ENCODE data around the gene PCDHGC4.

PCDHGC4 gene

DNA sequence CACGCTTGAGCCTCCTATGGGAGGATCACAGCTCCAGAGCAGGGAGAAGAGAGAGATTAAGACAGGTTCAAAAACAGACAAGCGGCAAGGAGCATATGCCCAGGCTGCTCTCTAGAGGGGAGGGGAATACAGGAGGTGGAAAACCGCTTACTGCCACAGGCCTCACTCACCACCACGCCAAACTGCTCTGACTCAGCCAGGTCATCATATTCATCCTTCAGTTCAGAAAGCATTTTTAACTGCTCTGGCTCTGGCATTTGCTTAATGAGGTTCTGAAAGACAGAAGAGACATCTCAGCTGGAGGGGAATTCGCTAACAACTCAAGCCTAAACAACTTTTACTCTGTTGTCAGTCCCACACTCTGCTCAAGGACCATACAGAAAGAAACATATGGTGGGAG, 44.2 kb downstream of the PCDHGC4 start:
- DNase-seq (ENCODE audit: low spot score), result peak; percentile 47

DNA sequence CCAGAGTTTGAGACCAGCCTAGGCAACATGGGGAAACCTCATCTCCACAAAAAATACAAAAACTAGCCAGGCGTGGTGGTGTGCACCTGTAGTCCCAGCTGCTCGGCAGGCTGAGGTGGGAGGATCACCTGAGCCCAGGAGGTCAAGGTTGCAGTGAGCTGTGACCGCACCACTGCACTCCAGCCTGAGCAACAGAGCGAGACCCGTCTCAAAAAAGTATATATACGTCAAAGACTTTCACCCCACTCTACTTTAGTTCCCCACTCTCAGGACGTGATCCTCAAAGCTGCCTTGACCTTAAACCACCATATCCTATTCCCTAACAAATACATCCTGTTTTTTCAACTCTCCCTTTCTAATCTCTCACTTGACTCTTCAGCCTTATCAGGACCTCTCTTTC, 45.0 kb downstream of the PCDHGC4 start:
- no peak for DNase-seq (ENCODE audit: low spot score)

DNA sequence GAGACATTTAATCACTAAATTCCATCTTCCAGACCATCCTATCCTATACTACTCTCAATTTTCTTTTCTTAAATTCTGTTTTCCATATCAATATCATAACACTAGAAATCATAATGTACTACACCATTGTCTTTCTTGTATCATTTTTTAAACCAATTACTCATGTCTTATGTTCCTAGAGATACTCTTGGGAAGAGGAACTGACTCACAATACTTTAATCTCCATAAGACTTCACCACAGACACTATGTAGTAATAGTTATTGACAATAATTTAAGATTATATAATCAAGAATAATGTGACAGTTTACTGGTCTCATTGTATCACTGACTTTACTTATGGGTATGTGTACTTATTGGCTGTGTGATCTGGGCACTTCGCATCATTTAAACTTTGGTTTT, 47.9 kb downstream of the PCDHGC4 start:
- no peak for DNase-seq (ENCODE audit: low spot score)

DNA sequence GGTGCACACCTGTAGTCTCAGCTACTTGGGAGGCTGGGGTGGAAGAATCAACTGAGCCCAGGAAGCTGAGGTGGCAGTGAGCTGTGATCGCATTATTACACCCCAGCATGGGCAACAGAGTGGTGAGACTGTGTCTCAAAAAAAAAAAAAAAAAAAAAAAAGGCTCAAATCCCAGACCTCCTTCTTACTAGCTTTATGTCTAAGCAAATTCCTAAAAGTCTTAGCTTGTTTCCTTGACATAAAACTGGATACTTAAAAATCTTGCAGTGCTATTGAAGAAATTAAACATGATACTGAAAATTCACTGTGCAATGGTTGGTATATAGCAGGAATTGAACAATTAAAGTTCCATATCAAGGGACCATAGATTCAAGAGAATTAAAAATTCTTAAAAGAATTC, 49.1 kb downstream of the PCDHGC4 start:
- no peak for DNase-seq (ENCODE audit: low spot score)

DNA sequence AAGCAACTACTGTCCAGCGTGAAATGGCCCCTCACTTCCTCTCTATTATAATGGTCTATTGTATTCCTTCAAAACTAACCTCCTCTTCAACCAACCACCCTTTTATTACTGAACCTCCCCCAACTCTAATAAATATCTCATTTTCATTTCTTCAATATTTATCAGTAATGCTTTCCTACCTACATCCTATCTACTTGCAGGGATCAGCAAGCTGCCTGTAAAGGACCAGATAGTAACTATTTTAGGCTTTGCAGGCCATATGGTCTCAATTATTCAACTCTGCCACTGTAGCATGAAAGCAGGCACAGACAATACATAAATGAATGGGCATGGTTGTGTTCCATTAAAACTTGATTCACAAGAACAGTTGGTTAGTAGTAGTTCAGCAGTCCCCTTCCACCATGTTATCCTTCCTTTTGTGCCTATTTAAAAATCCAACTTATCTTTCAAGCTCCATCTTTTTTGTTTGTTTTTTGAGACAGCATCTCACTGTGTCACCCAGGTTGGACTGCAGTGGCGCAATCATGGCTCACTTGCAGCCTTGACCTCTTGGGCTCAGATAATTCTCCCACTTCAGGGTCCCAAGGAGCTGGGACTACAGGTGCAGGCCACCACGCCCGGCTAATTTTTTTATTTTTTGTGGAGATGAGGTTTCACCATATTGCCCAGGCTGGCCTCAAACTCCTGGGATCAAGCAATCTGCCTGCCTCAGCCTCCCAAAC, 49.8 kb downstream of the PCDHGC4 start:
- DNase-seq (ENCODE audit: low spot score), result no peak
